Esophagus muscularis mucosa (tissue), 3 donors: Measurements from ENCODE around the gene A4GNT.

Experiments
- CTCF ChIP-seq, 3 experiments: fragments of 200-600 bp in 2 of 3; fragments of 450-650 bp in 1 of 3; sonication (generic) in 2 of 3; IDR thresholded peaks; one replicate each; pipeline ENCODE4 v1.5.1; 2017 to 2019; ENCODE audit warnings: antibody characterized with exemption in 3 of 3, mild to moderate bottlenecking in 2 of 3, moderate library complexity in 1 of 3
- POLR2A ChIP-seq: fragments of 450-650 bp; IDR thresholded peaks from one replicate; pipeline ENCODE4 v1.6.1; 2017; ENCODE audit warnings: antibody characterized with exemption, moderate library complexity, mild to moderate bottlenecking, low read depth

DNA sequence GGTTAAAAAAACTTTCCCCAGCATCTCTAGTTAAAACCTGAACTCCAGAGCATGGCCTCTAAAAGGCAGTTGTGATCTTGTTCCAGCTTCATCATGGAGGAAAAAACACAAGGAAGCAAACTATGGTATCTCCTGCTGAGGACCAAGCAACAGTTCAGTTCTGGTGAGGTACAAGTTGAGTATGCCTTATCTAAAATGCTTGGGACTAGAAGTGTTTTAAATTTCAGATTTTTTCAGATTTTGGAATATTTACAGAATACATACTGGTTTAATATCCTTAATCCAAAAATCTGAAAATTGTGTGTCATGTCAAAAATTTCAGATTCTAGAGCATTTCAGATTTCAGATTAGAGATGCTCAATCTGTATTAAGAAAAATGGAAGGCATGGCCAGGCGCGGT is 32.9 kb upstream of the A4GNT start:
- TF ChIP-seq CTCF (IDR thresholded peaks at IDR 0.05) (no peak), POLR2A (no peak)
